Upper lobe of left lung (tissue), 6 donors: ENCODE measurements around the gene TTF2. TPM values are rescaled to one million over a fixed set of nuclear protein-coding genes. Genes with fewer than 3 reads are reported as not detected.

Source experiments
- ATAC-seq, 2 donors: fragments of 200-7000 bp; cut with Tn5 transposase; one replicate each; pipeline ENCODE4 v1.9.1; 2022; ENCODE audit warnings: mild to moderate bottlenecking in 2 of 2, moderate library complexity in 2 of 2; ENCODE audit not compliant: low FRiP score in 2 of 2
- DNase-seq, 2 donors: peaks; one replicate each; pipeline ENCODE4 v3.0.0-alpha.2; 2019 to 2020
- H3K27ac ChIP-seq, 4 donors: fragments of 200-600 bp; sonication (generic); one replicate each; pipeline ENCODE4 v1.5.1; 2016 to 2019
- H3K27me3 ChIP-seq, 4 donors: fragments of 200-600 bp; sonication (generic); one replicate each; pipeline ENCODE4 v1.5.1; 2017 to 2019
- H3K36me3 ChIP-seq, 4 donors: fragments of 200-600 bp; sonication (generic); one replicate each; pipeline ENCODE4 v1.5.1; 2016 to 2019
- H3K4me1 ChIP-seq, 4 donors: fragments of 200-600 bp; sonication (generic); one replicate each; pipeline ENCODE4 v1.5.1; 2018 to 2019
- H3K4me3 ChIP-seq, 4 donors: fragments of 200-600 bp; sonication (generic); one replicate each; pipeline ENCODE4 v1.5.1; 2017 to 2019; ENCODE audit warnings: mild to moderate bottlenecking in 2 of 4, moderate library complexity in 1 of 4
- H3K9me3 ChIP-seq, 4 donors: fragments of 200-600 bp; sonication (generic); one replicate each; pipeline ENCODE4 v1.5.1; 2018 to 2019
- EP300 ChIP-seq, 4 donors: sonication (generic); formaldehyde crosslinking; IDR thresholded peaks; one replicate each; pipeline ENCODE4 v1.5.1; 2017; ENCODE audit warnings: antibody characterized with exemption in 4 of 4, control low read depth in 2 of 4
- POLR2A ChIP-seq, 4 donors: fragments of 450-650 bp; IDR thresholded peaks; one replicate each; pipeline ENCODE4 v1.5.1; 2016 to 2017; ENCODE audit warnings: antibody characterized with exemption in 4 of 4, mild to moderate bottlenecking in 2 of 4
- POLR2AphosphoS5 ChIP-seq, 2 donors: sonication (generic); formaldehyde crosslinking; IDR thresholded peaks; one replicate each; pipeline ENCODE4 v1.5.1; 2017; ENCODE audit warnings: antibody characterized with exemption in 2 of 2
- WGBS, 2 donors: methylation state at CpG; one replicate each; pipeline ENCODE4 v1.1.5; 2017 to 2018; 5-methylcytosine and 5-hydroxymethylcytosine counted together
- total RNA-seq, 6 donors: library from RNA; depleted of rRNA in 4 of 6; stranded (reverse); fragments of >200 nt in 4 of 6; gene quantifications; one replicate each; pipeline versions ENCODE4 v1.1.0 to v1.2.1, GENCODE V29; 2016 to 2021
- TF ChIP-seq, protein P1 (sequence below), 6 experiments: fragments of 450-650 bp in 4 of 6; fragments of 200-600 bp in 2 of 6; sonication (generic) in 2 of 6; IDR thresholded peaks; one replicate each; pipeline ENCODE4 v1.5.1; 2016 to 2019; ENCODE audit warnings: antibody characterized with exemption in 6 of 6
- donor health status: DM: no; HTN: no; CAD: no; lungs with moderate emphysema.
- donor health status: DM: no; HTN: yes; CAD: no; lungs with severe emphysema.

Gene TTF2
- total RNA-seq, 6 donors from 2014 or later, result 5.6 to 37.8 (median 15.2) TPM

DNA sequence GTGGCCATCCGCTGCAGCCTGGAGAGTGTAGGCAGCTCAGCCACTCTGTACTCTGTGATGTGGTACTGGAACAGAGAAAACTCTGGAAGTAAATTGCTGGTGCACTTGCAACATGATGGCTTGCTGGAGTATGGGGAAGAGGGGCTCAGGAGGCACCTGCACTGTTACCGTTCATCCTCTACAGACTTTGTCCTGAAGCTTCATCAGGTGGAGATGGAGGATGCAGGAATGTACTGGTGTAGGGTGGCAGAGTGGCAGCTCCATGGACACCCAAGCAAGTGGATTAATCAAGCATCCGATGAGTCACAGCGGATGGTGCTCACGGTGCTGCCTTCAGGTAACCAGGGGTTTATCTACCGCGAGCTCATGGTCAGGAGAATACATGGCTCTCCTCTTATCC is 34.6 kb upstream of the TTF2 start:
- Histone ChIP-seq H3K4me3 (no peak overlapping the region), H3K4me1 (peaks cover 0 to 3% (median 0%) of the 10 kb centered on the region in 4 donors), H3K9me3 (no peaks in the 10 kb centered on the region), H3K36me3 (no peaks in the 10 kb centered on the region), H3K27ac (no peak overlapping the region), H3K27me3 (no peaks in the 10 kb centered on the region)
- no peak for TF ChIP-seq POLR2A (IDR thresholded peaks at IDR 0.05)
- WGBS, 2 donors, result 94 to 99% methylated on average over 7 of the region's 7 CpGs
- DNase-seq (no peak), ATAC-seq (no peak)

DNA sequence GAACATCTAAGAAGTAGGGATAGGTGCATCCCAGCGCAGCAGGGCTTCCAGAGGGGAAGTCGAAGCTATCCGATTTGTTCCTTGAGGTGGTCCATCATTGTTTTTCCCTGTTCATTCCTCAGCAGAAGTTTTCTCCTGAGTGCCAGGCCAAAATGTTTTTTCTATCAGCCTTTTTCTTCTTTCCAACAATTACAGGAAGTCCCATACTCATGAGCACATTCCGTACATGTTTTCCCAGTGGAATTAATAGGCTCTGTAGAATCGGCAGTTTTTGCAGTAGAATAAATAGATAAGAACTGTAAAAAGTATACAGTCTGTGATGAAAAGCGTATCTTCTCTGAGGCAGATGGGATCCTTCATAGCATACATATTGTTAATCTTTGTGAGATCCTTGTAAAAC is 33.8 kb upstream of the TTF2 start:
- TF ChIP-seq POLR2A (IDR thresholded peaks at IDR 0.05), result no peak
- TF ChIP-seq, protein P1, sequence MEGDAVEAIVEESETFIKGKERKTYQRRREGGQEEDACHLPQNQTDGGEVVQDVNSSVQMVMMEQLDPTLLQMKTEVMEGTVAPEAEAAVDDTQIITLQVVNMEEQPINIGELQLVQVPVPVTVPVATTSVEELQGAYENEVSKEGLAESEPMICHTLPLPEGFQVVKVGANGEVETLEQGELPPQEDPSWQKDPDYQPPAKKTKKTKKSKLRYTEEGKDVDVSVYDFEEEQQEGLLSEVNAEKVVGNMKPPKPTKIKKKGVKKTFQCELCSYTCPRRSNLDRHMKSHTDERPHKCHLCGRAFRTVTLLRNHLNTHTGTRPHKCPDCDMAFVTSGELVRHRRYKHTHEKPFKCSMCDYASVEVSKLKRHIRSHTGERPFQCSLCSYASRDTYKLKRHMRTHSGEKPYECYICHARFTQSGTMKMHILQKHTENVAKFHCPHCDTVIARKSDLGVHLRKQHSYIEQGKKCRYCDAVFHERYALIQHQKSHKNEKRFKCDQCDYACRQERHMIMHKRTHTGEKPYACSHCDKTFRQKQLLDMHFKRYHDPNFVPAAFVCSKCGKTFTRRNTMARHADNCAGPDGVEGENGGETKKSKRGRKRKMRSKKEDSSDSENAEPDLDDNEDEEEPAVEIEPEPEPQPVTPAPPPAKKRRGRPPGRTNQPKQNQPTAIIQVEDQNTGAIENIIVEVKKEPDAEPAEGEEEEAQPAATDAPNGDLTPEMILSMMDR (IDR thresholded peaks at IDR 0.05), result no peak
- TF ChIP-seq POLR2AphosphoS5 (IDR thresholded peaks at IDR 0.05), result no peak
- TF ChIP-seq EP300 (IDR thresholded peaks at IDR 0.05), result no peak
- no peak overlapping the region for H3K27ac ChIP-seq

DNA sequence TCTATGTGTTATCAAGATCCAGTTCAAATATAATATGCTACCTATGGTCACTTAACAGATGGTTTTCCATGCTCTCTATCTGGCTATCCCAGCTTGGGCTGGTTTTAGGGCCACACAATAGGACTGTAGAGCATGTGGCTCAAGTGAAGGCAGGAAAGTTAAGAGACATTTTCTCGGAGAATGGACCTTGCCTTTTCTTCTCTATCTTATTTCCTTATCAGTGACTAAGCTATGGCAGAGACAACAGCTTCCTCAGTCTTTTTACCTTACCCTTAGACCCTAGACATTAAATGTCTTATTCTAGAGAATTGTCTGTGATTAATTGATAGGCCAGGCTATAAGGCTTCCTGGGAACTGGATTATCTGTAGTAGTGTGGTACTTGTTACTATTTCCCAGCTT is 30.4 kb upstream of the TTF2 start:
- no peak overlapping the region for H3K27ac ChIP-seq
- TF ChIP-seq, protein P1 (IDR thresholded peaks at IDR 0.05), result no peak
- no peak for TF ChIP-seq POLR2A (IDR thresholded peaks at IDR 0.05)
- no peak for TF ChIP-seq EP300 (IDR thresholded peaks at IDR 0.05)
- no peak for TF ChIP-seq POLR2AphosphoS5 (IDR thresholded peaks at IDR 0.05)
- H3K4me3 ChIP-seq, result no peak overlapping the region
- WGBS, 2 donors, result 81% methylated on average over 1 of the region's 1 CpG
- H3K4me1 ChIP-seq, result peaks cover 0 to 3% (median 0%) of the 10 kb centered on the region in 4 donors
- no peaks in the 10 kb centered on the region for H3K9me3 ChIP-seq
- no peak for DNase-seq
- H3K27me3 ChIP-seq, result no peaks in the 10 kb centered on the region
- no peak for ATAC-seq
- no peaks in the 10 kb centered on the region for H3K36me3 ChIP-seq

More for the DNA sequence above, 33.8 kb upstream of the TTF2 start:
- Histone ChIP-seq H3K36me3 (no peaks in the 10 kb centered on the region), H3K4me3 (no peak overlapping the region), H3K27me3 (no peaks in the 10 kb centered on the region), H3K4me1 (peaks cover 0 to 3% (median 0%) of the 10 kb centered on the region in 4 donors), H3K9me3 (no peaks in the 10 kb centered on the region)
- 53 to 56% methylated on average over 6 of the region's 6 CpGs for whole genome bisulfite sequencing, 2 donors
- DNase-seq (no peak), ATAC-seq (no peak)

DNA sequence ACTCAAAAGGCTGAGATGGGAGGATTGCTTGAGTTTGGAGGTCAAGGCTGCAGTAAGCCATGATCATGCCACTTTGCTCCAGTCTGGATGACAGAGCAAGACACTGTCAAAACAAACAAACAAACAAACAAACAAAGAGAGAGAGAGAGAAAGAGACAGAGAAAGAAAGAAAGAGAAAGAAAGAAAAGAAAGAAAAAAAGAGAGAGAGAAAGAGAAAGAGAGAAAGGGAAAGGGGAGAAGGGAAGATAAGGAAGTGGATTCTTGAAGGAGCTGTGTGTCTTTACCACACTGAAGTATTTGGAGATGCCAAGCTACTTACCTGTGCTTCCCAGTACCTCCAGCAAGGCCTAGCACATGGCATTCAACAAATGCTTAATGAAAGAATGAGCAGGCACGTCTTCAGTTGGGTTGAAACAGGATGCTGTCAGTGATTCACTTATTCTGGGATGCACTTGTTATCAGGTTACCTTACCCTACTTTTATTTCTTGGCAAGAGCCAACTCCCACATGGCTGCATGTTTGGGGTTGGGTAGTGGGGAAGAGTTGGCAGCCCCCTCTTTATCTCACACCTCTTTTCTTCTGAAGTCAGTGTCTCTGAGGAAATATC is 29.8 kb upstream of the TTF2 start:
- DNase-seq (no peak), ATAC-seq (no peak)
- WGBS, 2 donors, result 79 to 80% methylated on average over 1 of the region's 1 CpG
- Histone ChIP-seq H3K9me3 (no peaks in the 10 kb centered on the region), H3K27me3 (no peaks in the 10 kb centered on the region), H3K36me3 (no peaks in the 10 kb centered on the region), H3K27ac (no peak overlapping the region), H3K4me1 (peaks cover 0 to 3% (median 0%) of the 10 kb centered on the region in 4 donors), H3K4me3 (no peak overlapping the region)
- TF ChIP-seq, protein P1 (IDR thresholded peaks at IDR 0.05), result no peak
- TF ChIP-seq POLR2A (IDR thresholded peaks at IDR 0.05), result no peak
- no peak for TF ChIP-seq POLR2AphosphoS5 (IDR thresholded peaks at IDR 0.05)
- TF ChIP-seq EP300 (IDR thresholded peaks at IDR 0.05), result no peak

DNA sequence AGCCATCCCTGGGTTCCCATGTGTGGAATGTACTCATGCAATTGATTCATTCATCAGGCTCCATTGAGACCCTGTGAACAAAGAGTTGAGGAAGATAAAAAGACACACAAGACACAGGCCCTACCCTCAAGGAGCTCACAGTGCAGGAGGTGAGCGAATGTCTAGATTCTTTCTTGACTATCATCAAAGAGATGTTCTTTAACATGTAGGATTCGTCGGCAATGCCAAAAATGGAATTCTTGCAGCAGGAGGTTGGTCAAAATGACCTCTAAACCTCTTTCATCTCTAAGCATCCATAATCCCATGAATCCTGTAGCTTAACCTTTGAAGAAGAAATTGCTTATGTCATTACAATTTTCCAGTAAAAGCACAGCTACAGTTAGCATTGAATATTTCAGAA is 27.9 kb upstream of the TTF2 start:
- Histone ChIP-seq H3K27ac (no peak overlapping the region), H3K4me3 (no peak overlapping the region), H3K36me3 (no peaks in the 10 kb centered on the region), H3K4me1 (no peaks in the 10 kb centered on the region), H3K9me3 (no peaks in the 10 kb centered on the region), H3K27me3 (no peaks in the 10 kb centered on the region)
- 85 to 93% methylated on average over 3 of the region's 3 CpGs for WGBS, 2 donors
- ATAC-seq (no peak), DNase-seq (no peak)
- TF ChIP-seq, protein P1 (IDR thresholded peaks at IDR 0.05), result no peak
- TF ChIP-seq POLR2A (IDR thresholded peaks at IDR 0.05) (no peak), POLR2AphosphoS5 (IDR thresholded peaks at IDR 0.05) (no peak), EP300 (IDR thresholded peaks at IDR 0.05) (no peak)
